HG02571 (cell line): ENCODE data around the gene CTXN1.

Experiments
- ATAC-seq: cut with Tn5 transposase; IDR thresholded peaks from one replicate; pipeline ENCODE4 v1.9.1; 2021; ENCODE audit warnings: mild to moderate bottlenecking, moderate library complexity; ENCODE audit not compliant: unreplicated experiment

Gene CTXN1

GRCh38 chr19:7877249-7877836 is 48.6 kb downstream of the CTXN1 start:
- no peak for ATAC-seq

DNA sequence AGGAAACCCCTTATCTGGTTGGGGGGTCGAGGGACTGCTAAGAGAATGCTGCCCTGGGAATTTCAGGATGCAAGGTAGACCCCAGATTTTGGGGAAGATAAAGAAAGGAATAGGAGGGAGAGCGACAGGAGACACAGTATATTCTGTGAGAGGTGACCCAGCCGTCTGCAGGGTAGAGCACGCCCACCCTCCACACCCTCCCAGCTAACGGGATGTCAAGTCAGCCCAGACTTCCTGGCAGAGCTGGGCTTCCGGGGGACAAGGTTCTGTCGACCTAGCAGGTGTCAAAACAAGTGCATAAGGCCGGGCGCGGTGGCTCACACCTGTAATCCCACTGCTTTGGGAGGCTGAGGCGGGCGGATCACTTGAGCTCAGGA is 51.0 kb downstream of the CTXN1 start:
- no peak for ATAC-seq
